Erythroblast (primary cell): ENCODE data around the gene ZNF516.

Experiments
- GATA1 ChIP-seq: IDR thresholded peaks from 2 replicates; pipeline ENCODE4 v1.6.1; 2011; ENCODE audit warnings: low read depth, mild to moderate bottlenecking, control low read depth, low read length, moderate library complexity
- POLR2A ChIP-seq: IDR thresholded peaks from 2 replicates; pipeline ENCODE4 v1.6.1; 2011; ENCODE audit warnings: mild to moderate bottlenecking, low read length

GRCh38 chr18:76459312-76459686 is 35.7 kb downstream of the ZNF516 start:
- TF ChIP-seq POLR2A (no peak), GATA1 (no peak)
